ENCODE measurements around the gene TAF3.

The TAF3 gene

DNA sequence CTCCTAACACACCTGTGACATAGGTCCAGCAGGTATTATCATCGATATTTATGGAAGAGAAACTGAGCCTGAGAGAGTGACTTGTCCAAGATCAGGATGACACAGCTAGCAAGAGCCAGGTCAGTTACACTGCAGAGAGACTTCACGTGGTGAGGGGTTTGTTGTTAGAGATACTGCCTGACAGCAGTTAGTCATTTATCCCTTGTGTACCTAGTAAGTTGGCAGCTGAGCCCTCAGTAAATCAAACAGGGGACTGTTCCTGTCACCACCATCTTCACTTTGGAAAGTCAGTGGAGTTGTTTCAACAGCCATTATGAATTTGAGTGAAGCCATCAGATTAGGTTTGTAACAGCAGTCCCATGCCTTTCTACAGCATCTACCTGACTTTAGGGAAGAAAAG is 148.7 kb downstream of the TAF3 start:
- Mint-ChIP-seq H3K9me3 (no peaks in the 10 kb centered on the region), H3K4me3 (no peak overlapping the region), H3K4me1 (ENCODE audit: low read depth) (peaks cover 12% of the 10 kb centered on the region), H3K27ac (no peak overlapping the region), H3K27me3 (no peaks in the 10 kb centered on the region), H3K36me3 (ENCODE audit: low read depth) (peaks cover 20% of the 10 kb centered on the region)
- intact Hi-C loops (cut with micrococcal nuclease) = no loop called here

DNA sequence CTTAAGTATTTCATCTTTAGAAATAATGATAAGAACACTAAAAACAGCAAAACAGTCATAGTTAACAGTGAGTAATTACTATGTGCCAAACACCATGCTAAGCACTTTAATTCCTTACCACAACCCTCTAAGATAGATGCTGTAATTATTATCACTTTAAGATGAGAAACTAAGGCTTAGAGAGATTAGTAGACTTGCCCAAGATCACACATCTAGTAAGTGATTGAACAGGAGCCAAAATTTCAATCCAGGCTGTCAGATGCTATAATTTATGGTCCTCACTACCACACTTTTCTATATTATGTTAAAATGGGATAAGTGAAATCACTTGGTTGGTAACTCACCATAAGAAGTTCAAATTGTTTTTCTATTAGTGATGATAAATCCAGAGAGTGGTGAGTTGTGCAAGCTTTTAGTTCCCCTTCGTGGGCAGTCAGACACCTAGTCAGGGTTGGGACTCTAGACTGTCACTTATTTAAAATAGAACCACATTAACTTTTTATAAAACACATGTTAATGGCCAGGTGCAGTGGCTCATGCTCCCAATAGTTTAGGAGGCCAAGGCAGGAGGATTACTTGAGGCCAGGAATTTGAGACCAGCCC is 150.3 kb downstream of the TAF3 start:
- H3K36me3 Mint-ChIP-seq (ENCODE audit: low read depth) = peaks cover 20% of the 10 kb centered on the region
- intact Hi-C loops (cut with micrococcal nuclease) = no loop called here
- H3K9me3 Mint-ChIP-seq = no peaks in the 10 kb centered on the region
- no peaks in the 10 kb centered on the region for H3K27me3 Mint-ChIP-seq
- no peak overlapping the region for H3K4me3 Mint-ChIP-seq
- no peak overlapping the region for H3K27ac Mint-ChIP-seq
- peaks cover 12% of the 10 kb centered on the region for H3K4me1 Mint-ChIP-seq (ENCODE audit: low read depth)

DNA sequence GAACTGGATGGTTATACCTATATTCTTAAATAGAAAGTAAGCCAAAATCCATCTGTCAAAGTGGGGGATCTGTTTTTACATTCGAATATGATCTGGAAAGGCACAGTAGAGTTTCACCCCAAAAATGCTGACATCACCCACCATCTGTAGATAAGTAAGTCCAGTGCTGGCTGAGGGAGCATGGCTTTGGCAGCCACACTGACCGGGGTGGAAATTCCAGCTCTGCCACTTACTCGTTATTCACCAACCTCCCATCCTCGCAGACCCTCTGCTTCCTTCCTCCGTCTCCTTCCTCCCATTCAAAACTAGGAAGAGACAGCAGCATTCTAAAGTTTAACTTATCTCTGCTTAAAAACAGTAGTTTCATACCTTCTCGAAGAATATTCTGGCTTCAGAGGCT is 151.3 kb downstream of the TAF3 start:
- intact Hi-C loops (cut with micrococcal nuclease) = no loop called here
- Mint-ChIP-seq H3K4me1 (ENCODE audit: low read depth) (peaks cover 12% of the 10 kb centered on the region), H3K36me3 (ENCODE audit: low read depth) (peaks cover 16% of the 10 kb centered on the region), H3K4me3 (no peak overlapping the region), H3K9me3 (no peaks in the 10 kb centered on the region), H3K27ac (no peak overlapping the region), H3K27me3 (no peaks in the 10 kb centered on the region)

DNA sequence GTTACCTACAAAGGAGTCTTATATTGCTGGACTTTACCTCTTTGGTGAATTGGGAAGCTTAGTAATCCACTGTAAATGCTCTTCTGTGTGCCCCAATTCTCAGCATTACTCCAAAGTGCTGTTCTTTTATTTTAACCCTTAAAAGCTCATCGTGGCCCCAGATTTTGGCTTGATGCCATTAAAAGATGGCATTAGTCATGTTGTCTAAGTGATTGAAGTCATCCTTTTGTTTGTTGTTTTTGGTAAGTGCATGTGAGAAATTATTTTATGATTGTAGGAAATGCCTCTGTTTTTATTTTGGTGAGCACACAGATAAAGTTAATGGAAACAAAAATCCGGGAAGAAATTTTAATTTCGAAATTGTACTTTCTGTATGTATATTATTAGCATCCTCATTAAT is 153.6 kb downstream of the TAF3 start:
- H3K27ac Mint-ChIP-seq = no peak overlapping the region
- intact Hi-C loops (cut with micrococcal nuclease) = no loop called here
- no peaks in the 10 kb centered on the region for H3K27me3 Mint-ChIP-seq
- H3K4me3 Mint-ChIP-seq = no peak overlapping the region
- no peaks in the 10 kb centered on the region for H3K9me3 Mint-ChIP-seq
- H3K36me3 Mint-ChIP-seq (ENCODE audit: low read depth) = peaks cover 6% of the 10 kb centered on the region
- H3K4me1 Mint-ChIP-seq (ENCODE audit: low read depth) = peaks cover 4% of the 10 kb centered on the region

DNA sequence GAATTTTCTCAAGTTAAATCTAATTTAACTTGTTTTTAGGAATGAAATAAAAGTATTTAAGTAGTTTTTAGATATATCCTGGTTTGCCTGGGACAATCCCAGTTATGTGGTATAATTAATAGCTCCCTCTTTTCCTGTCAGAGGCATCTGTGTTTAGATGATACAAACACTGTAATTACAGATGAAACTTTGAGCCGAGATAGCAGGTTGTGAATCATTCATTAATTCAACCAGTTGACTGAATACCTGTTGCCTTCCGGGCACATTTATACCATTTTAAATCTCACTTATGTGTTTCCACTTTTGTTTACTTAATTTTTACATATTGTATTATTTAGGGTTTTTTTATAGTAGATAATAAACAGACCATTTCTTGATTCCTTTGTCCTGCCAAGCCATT is 154.1 kb downstream of the TAF3 start:
- Mint-ChIP-seq H3K36me3 (ENCODE audit: low read depth) (peaks cover 10% of the 10 kb centered on the region), H3K4me1 (ENCODE audit: low read depth) (peaks cover 4% of the 10 kb centered on the region), H3K27me3 (no peaks in the 10 kb centered on the region), H3K9me3 (no peaks in the 10 kb centered on the region), H3K27ac (no peak overlapping the region), H3K4me3 (no peak overlapping the region)
- intact Hi-C loops (cut with micrococcal nuclease) = no loop called here

DNA sequence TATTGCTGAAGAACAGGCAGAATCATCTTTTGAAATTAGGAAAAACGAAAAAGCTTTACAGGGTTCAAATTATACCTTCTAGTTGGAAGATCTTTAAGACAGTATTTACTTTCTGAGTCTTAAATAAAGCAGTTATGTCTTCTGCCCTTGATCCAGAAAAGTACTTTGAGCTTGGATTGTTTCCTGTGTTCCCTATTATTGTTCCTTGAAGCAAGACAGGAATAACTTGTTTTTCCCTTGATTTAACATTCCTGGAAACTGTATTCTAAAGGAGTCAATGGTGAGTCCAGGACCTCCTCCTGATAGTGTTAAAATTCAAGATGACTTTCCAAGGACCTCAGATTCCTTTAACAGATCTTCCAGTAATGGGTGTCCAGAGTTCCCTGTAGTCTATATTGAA is 161.9 kb downstream of the TAF3 start:
- Mint-ChIP-seq H3K4me1 (ENCODE audit: low read depth) (no peaks in the 10 kb centered on the region), H3K4me3 (no peak overlapping the region), H3K36me3 (ENCODE audit: low read depth) (peaks cover 32% of the 10 kb centered on the region), H3K27me3 (no peaks in the 10 kb centered on the region), H3K27ac (no peak overlapping the region), H3K9me3 (no peaks in the 10 kb centered on the region)
- intact Hi-C loops (cut with micrococcal nuclease) = no loop called here

DNA sequence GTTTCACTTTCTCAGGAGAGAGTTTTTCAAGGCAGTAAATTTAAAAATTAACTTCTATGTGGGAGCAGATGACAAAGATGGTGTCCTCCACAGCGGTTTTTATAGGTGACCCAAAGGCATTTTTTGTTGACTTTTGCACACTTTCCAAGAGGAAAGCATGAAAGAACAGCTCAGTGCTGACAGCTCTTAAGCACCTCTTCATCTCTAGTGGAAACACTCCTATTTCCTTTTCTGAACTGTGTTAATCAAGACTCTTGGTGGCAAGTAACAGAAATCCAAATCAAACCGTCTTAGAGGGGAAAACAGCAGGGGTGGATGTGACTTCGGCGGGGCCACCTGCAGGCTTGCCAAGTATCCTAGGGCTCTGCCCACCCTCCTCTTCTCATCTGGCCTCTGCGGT is 164.4 kb downstream of the TAF3 start:
- no peaks in the 10 kb centered on the region for H3K9me3 Mint-ChIP-seq
- intact Hi-C loops (cut with micrococcal nuclease) = no loop called here
- no peaks in the 10 kb centered on the region for H3K4me1 Mint-ChIP-seq (ENCODE audit: low read depth)
- no peaks in the 10 kb centered on the region for H3K27me3 Mint-ChIP-seq
- H3K36me3 Mint-ChIP-seq (ENCODE audit: low read depth) = peaks cover 30% of the 10 kb centered on the region
- no peak overlapping the region for H3K27ac Mint-ChIP-seq
- no peak overlapping the region for H3K4me3 Mint-ChIP-seq

DNA sequence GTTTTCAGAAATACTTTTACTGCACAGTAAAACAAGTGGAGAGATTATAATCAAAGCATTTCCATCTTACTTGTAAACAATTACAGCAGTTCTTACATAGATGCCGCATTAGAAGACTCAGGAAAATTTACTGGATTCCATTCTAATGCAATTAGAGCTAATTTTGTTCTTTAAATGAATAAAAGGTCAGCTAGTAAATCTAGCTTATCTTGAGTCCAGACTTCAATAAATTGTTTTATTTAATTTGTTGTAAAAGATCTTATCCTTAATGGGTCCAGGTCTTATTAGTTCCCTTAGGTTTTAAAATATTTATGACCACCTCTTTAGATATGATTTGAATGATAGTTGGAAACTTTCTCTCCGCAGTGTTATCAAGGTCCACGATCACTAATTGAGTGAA is 166.0 kb downstream of the TAF3 start:
- no peaks in the 10 kb centered on the region for H3K9me3 Mint-ChIP-seq
- no peaks in the 10 kb centered on the region for H3K4me1 Mint-ChIP-seq (ENCODE audit: low read depth)
- H3K36me3 Mint-ChIP-seq (ENCODE audit: low read depth) = peaks cover 19% of the 10 kb centered on the region
- intact Hi-C loops (cut with micrococcal nuclease) = no loop called here
- H3K4me3 Mint-ChIP-seq = no peak overlapping the region
- H3K27me3 Mint-ChIP-seq = no peaks in the 10 kb centered on the region
- no peak overlapping the region for H3K27ac Mint-ChIP-seq

DNA sequence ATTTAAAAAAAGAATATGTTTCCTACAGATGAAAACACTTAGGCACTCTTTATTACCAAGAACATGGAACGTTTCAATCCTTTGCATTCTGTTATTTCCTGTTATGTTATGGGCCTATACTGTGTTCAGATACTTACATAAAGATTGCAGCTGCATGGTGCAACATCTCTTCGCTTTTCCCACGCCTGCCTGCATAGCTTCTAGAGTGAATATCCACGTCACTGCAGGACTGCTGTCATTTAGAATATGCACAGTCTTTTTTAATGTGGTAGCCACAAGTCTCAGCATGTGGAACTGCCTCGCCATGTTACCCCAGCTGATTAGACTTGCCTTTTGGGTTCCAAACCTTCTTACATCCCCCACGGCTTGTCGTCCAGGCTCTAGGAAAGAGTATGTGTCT is 166.6 kb downstream of the TAF3 start:
- H3K4me1 Mint-ChIP-seq (ENCODE audit: low read depth) = no peaks in the 10 kb centered on the region
- intact Hi-C loops (cut with micrococcal nuclease) = no loop called here
- H3K27me3 Mint-ChIP-seq = no peaks in the 10 kb centered on the region
- H3K4me3 Mint-ChIP-seq = no peak overlapping the region
- H3K36me3 Mint-ChIP-seq (ENCODE audit: low read depth) = peaks cover 16% of the 10 kb centered on the region
- no peaks in the 10 kb centered on the region for H3K9me3 Mint-ChIP-seq
- no peak overlapping the region for H3K27ac Mint-ChIP-seq

DNA sequence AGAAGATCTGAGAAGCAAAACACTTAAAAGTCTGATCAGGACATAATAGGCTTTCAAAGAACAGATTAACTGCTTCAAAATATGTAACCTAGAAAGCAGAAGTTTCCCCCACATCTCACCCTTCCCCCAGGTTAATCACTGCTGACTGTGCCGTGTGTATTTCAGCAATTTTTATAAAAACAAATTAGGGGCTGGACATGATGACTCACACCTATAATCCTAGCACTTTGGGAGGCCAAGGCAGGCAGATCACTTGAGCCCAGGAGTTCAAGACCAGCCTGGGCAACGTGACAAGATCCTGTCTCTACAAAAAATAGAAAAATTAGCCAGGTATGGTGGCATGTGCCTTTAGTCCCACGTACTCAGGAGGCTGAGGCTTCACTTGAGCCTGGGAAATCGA is 168.5 kb downstream of the TAF3 start:
- Mint-ChIP-seq H3K9me3 (no peaks in the 10 kb centered on the region), H3K27ac (no peak overlapping the region), H3K4me3 (no peak overlapping the region), H3K27me3 (no peaks in the 10 kb centered on the region), H3K4me1 (ENCODE audit: low read depth) (no peaks in the 10 kb centered on the region), H3K36me3 (ENCODE audit: low read depth) (peaks cover 6% of the 10 kb centered on the region)
- intact Hi-C loops (cut with micrococcal nuclease) = no loop called here

DNA sequence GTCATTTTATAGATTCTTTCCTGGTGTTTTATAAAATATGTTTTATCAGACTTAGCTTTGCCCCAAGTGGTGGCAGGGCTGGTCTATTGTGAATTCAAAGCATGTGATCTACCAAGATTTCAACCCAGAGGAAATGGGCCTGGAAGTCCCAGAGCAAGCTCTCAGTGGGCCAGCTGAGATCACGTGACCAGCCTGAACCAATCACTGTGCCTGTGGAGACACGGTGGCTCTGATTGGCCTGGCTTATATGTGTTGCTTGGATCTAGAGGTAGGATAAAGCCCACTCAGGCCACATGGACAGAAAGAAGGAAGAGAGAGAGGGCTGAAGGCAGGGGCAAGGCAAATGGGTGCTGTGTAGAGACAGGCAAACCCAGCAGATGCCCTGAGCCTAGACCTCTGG is 170.7 kb downstream of the TAF3 start:
- no peaks in the 10 kb centered on the region for H3K4me1 Mint-ChIP-seq (ENCODE audit: low read depth)
- no peak overlapping the region for H3K4me3 Mint-ChIP-seq
- H3K9me3 Mint-ChIP-seq = no peaks in the 10 kb centered on the region
- no peaks in the 10 kb centered on the region for H3K27me3 Mint-ChIP-seq
- peaks cover 6% of the 10 kb centered on the region for H3K36me3 Mint-ChIP-seq (ENCODE audit: low read depth)
- no peak overlapping the region for H3K27ac Mint-ChIP-seq
- intact Hi-C loops (cut with micrococcal nuclease) = no loop called here

DNA sequence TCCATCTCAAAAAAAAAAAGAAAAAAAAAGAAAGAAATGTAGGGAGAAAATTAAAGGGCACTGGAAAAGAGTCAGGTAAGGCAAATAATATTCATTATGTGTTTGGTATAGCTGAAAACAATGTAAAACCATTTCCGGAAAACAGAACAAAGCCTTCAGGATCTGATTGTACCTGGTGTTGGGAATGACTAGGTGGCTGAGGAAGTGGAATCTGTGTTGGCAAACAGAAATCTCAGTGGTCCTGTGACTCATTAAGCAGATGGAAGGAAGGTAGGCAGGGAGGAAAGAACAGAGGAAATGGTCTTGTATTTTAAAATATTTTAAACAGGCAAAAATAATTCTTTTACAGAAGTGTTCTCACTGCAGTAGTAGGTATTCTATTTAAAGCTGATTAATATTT is 180.5 kb downstream of the TAF3 start:
- Mint-ChIP-seq H3K36me3 (ENCODE audit: low read depth) (peaks cover 17% of the 10 kb centered on the region), H3K4me1 (ENCODE audit: low read depth) (no peaks in the 10 kb centered on the region)
- intact Hi-C loops (cut with micrococcal nuclease) = no loop called here

DNA sequence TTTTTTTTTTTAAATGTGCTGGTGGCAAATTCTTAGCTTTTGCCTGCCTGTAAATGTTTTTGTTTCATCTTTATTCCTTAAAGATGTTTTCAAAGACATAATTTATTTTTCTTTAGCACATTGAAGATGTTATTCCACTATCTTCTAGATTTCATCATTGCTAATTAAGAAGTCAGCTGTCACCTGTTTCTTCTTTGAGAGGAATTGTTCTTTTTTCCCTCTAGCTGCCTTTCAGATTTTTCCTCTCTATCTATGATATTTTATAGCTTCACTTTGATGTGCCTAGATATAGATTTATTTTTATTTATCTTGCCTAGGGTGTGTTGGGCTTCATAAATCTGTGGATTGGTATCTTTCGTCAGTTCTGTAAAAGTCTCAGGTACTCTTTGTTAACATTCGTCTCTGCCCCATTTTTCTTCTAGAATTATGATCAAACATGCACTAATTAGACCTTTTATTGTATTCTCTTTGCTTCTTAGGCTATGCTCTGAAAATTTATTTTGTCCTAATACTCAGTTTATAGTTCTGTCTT is 186.2 kb downstream of the TAF3 start:
- no peak overlapping the region for H3K27ac Mint-ChIP-seq
- H3K36me3 Mint-ChIP-seq (ENCODE audit: low read depth) = peaks cover 45% of the 10 kb centered on the region
- intact Hi-C loops (cut with micrococcal nuclease) = no loop called here
- H3K4me3 Mint-ChIP-seq = no peak overlapping the region
- peaks cover 7% of the 10 kb centered on the region for H3K4me1 Mint-ChIP-seq (ENCODE audit: low read depth)
- H3K27me3 Mint-ChIP-seq = no peaks in the 10 kb centered on the region
- H3K9me3 Mint-ChIP-seq = peaks cover 28% of the 10 kb centered on the region

More for the DNA sequence above, 180.5 kb downstream of the TAF3 start:
- H3K4me3 Mint-ChIP-seq = no peak overlapping the region
- H3K27me3 Mint-ChIP-seq = no peaks in the 10 kb centered on the region
- H3K27ac Mint-ChIP-seq = no peak overlapping the region
- peaks cover 20% of the 10 kb centered on the region for H3K9me3 Mint-ChIP-seq

DNA sequence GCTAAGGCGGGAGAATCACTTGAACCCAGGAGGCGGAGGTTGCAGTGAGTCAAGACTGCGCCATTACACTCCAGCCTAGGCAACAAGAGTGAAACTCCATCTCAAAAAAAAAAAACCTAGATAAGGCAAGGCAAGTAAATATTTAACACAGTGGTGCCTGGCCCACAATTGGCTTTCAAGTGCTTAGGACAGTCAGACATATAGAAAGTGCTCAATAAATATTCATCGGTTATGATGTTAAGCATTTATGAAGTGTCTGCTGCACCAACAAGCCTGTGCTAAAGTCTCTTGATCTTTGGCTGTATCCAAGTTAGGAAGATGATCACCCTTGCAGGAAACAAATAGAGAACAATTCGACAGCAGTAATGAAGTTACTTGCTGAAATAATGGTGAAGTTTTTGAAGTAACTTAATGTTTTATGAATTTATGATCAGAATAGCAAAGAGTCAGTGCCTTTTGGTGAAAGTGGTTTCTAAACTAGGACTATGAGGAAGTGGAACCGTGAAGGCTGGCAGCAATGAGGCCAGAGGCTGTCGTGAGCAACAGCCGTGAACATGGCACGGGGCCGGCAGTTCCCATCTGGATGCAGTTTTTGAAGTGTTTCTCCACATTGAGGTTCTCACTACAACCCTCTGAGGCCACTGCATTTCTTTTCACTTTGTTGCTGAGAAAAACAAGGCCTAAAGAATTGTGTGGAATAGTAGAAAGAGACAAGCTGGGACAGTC is 188.1 kb downstream of the TAF3 start:
- Mint-ChIP-seq H3K4me1 (ENCODE audit: low read depth) (peaks cover 7% of the 10 kb centered on the region), H3K36me3 (ENCODE audit: low read depth) (peaks cover 59% of the 10 kb centered on the region), H3K4me3 (no peak overlapping the region), H3K27me3 (no peaks in the 10 kb centered on the region), H3K9me3 (peaks cover 28% of the 10 kb centered on the region), H3K27ac (no peak overlapping the region)
- intact Hi-C loops (cut with micrococcal nuclease) = no loop called here

DNA sequence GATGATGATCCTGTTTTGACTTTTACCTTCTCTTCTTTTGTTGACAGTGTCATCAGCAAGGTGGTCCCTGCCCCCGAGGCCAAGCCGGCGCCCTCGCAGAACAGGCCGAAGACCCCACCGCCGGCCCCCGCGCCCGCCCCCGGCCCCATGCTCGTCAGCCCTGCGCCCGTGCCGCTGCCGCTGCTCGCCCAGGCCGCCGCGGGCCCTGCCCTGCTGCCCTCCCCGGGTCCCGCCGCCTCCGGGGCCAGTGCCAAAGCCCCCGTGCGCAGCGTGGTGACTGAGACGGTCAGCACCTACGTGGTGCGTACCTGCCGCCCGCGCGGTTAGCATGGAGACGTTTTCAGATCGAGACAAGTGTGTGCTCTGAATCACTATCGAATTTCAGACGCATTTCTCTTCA is 190.7 kb downstream of the TAF3 start:
- Mint-ChIP-seq H3K36me3 (ENCODE audit: low read depth) (peaks cover 53% of the 10 kb centered on the region), H3K4me1 (ENCODE audit: low read depth) (peaks cover 7% of the 10 kb centered on the region), H3K9me3 (peaks cover 9% of the 10 kb centered on the region), H3K27me3 (no peaks in the 10 kb centered on the region), H3K27ac (no peak overlapping the region), H3K4me3 (no peak overlapping the region)
- intact Hi-C loops (cut with micrococcal nuclease) = no loop called here
